Upper lobe of right lung (tissue), 1 donor: Measurements from ENCODE around the gene GNAL. TPM values are rescaled to one million over a fixed set of nuclear protein-coding genes. Genes with fewer than 3 reads are reported as not detected.
"Not testable (repeated sequence)": the region's sequence is repeated elsewhere in the genome, so short reads cannot be mapped to it uniquely, and the experiment has no call there.

Experiments used
- ATAC-seq: fragments of 200-7000 bp; cut with Tn5 transposase; one replicate; pipeline ENCODE4 v1.9.1; 2020; ENCODE audit warnings: mild to moderate bottlenecking, moderate library complexity
- DNase-seq: peaks from one replicate; pipeline ENCODE4 v3.0.0-alpha.2; 2020
- H3K27ac ChIP-seq: fragments of 200-600 bp; one replicate; pipeline ENCODE4 v1.8.0; 2022
- H3K27me3 ChIP-seq: fragments of 200-600 bp; one replicate; pipeline ENCODE4 v1.8.0; 2022; ENCODE audit warnings: mild to moderate bottlenecking
- H3K36me3 ChIP-seq: fragments of 200-600 bp; one replicate; pipeline ENCODE4 v1.8.0; 2022
- H3K4me1 ChIP-seq: fragments of 200-600 bp; one replicate; pipeline ENCODE4 v1.8.0; 2022
- H3K4me3 ChIP-seq: fragments of 200-600 bp; one replicate; pipeline ENCODE4 v1.8.0; 2022; ENCODE audit warnings: mild to moderate bottlenecking
- H3K9me3 ChIP-seq: fragments of 200-600 bp; one replicate; pipeline ENCODE4 v1.8.0; 2022
- CTCF ChIP-seq: fragments of 200-600 bp; IDR thresholded peaks from one replicate; pipeline ENCODE4 v1.8.0; 2022; ENCODE audit warnings: antibody characterized with exemption
- intact Hi-C: fragments of 100-400 bp; cut with DNase I; formaldehyde crosslinking; loops from one replicate; pipeline ENCODE4 v1.11.0; 2022
- total RNA-seq: library from RNA; stranded (reverse); fragmentation: NEBNext Ultra II Directional; extraction: Animal tissue kit (Norgen Biotek cat#: 25700); gene quantifications from one replicate; pipeline ENCODE4 v1.2.1, GENCODE V29; 2021
- donor health status: DM: no; HTN: yes; CAD: no; lungs with severe emphysema.

The GNAL gene
- total RNA-seq, 1 donor from 2014 or later = 4.3 TPM

DNA sequence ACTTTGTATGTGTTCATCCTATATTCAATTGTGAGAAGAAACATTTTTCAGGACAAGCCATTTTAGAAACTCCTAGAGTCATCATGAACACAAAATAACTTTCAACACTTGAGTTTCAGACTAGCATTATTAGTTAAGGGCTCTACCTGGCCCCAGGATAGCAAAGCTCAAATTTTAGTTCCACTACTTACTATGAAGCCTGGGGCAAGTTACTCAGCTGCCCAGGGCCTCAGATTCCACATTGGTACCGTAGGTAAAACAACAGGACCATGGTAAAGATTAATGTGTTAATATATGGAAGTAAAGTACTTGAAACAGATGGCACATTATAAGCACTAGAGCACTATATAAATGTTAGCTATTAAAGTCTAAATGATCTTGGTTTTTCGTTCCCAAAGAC is 199.7 kb downstream of the GNAL start:
- no peak overlapping the region for H3K4me3 ChIP-seq
- peaks cover 79% of the 10 kb centered on the region for H3K36me3 ChIP-seq
- H3K9me3 ChIP-seq = no peaks in the 10 kb centered on the region
- no peak overlapping the region for H3K27ac ChIP-seq
- ATAC-seq (no peak), DNase-seq (no peak)
- intact Hi-C loops = no loop called here
- TF ChIP-seq CTCF = no peak
- H3K4me1 ChIP-seq = peaks cover 10% of the 10 kb centered on the region
- no peaks in the 10 kb centered on the region for H3K27me3 ChIP-seq

- TF ChIP-seq CTCF = no peak
- Histone ChIP-seq H3K36me3 (peaks cover 74% of the 10 kb centered on the region), H3K9me3 (no peaks in the 10 kb centered on the region), H3K27me3 (no peaks in the 10 kb centered on the region), H3K27ac (no peak overlapping the region), H3K4me1 (peaks cover 15% of the 10 kb centered on the region), H3K4me3 (no peak overlapping the region)
- DNase-seq (no peak), ATAC-seq (no peak)
- intact Hi-C loops = no loop called here
These were observed 200.2 kb downstream of the GNAL start for GRCh38 chr18:11889284-11889683.

DNA sequence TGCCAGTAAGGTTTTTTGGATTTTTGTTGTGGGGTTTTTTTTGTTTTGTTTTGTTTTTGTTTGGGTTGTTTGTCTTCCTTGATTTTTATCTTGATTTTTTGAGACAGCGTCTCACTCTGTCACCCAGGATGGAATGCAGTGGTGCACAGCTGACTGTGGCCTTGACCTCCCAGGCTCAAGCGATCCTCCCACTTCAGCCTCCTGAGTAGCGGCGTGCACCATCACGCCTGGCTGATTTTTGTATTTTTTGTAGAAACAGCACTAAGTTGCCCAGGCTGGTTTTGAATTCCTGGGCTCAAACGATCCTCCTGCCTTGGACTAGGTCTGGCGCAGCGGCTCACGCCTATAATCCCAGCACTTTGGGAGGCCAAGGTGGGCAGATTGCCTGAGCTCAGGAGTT is 202.7 kb downstream of the GNAL start:
- H3K36me3 ChIP-seq = peaks cover 70% of the 10 kb centered on the region
- H3K9me3 ChIP-seq = no peaks in the 10 kb centered on the region
- no peak for DNase-seq
- H3K27ac ChIP-seq = no peak overlapping the region
- ATAC-seq = no peak
- intact Hi-C loops = no loop called here
- no peak overlapping the region for H3K4me3 ChIP-seq
- no peaks in the 10 kb centered on the region for H3K27me3 ChIP-seq
- no peak for TF ChIP-seq CTCF
- H3K4me1 ChIP-seq = peaks cover 15% of the 10 kb centered on the region

- peaks cover 64% of the 10 kb centered on the region for H3K36me3 ChIP-seq
- H3K4me3 ChIP-seq, H3K27ac ChIP-seq, intact Hi-C loops, H3K27me3 ChIP-seq, H3K9me3 ChIP-seq, ATAC-seq, DNase-seq: not testable (repeated sequence)
- peaks cover 15% of the 10 kb centered on the region for H3K4me1 ChIP-seq
These were observed 203.4 kb downstream of the GNAL start for GRCh38 chr18:11892438-11892837.

- H3K4me1 ChIP-seq = peaks cover 10% of the 10 kb centered on the region
- no peak for TF ChIP-seq CTCF
These were observed 208.7 kb downstream of the GNAL start for GRCh38 chr18:11897781-11898180.

GRCh38 chr18:11899063-11899462 is 210.0 kb downstream of the GNAL start:
- no peaks in the 10 kb centered on the region for H3K27me3 ChIP-seq
- H3K4me1 ChIP-seq = peaks cover 1% of the 10 kb centered on the region
- no peak overlapping the region for H3K4me3 ChIP-seq
- intact Hi-C loops = no loop called here
- H3K9me3 ChIP-seq = no peaks in the 10 kb centered on the region
- no peak overlapping the region for H3K27ac ChIP-seq
- peaks cover 44% of the 10 kb centered on the region for H3K36me3 ChIP-seq
- TF ChIP-seq CTCF = no peak
- ATAC-seq = no peak
- DNase-seq = no peak

More at GRCh38 chr18:11897781-11898180, 208.7 kb downstream of the GNAL start:
- Histone ChIP-seq H3K36me3 (peaks cover 45% of the 10 kb centered on the region), H3K4me3 (no peak overlapping the region), H3K27ac (no peak overlapping the region), H3K27me3 (no peaks in the 10 kb centered on the region), H3K9me3 (no peaks in the 10 kb centered on the region)
- intact Hi-C loops = no loop called here
- DNase-seq (no peak), ATAC-seq (no peak)
